Stimulated activated naive B cell treated with anti-CD40 and anti-IgM and Interleukin-4, amounts not matched to agents 10 μg/mL and 1 μg/mL and 100 μg/mL, for 72 hours (primary cell): ENCODE results near the gene THRA.
"Not testable (repeated sequence)": the region's sequence is repeated elsewhere in the genome, so short reads cannot be mapped to it uniquely, and the experiment has no call there.

ENCODE experiments used
- ATAC-seq, 2 donors: fragments of 150-1000 bp; cut with Tn5 transposase; replicated peaks; 2 replicates each; pipeline ENCODE4 v1.10.0; 2021; ENCODE audit warnings: moderate library complexity in 1 of 2
- DNase-seq: peaks from one replicate; pipeline ENCODE4 v3.0.0; 2021
- H3K27ac Mint-ChIP-seq: one replicate; pipeline ENCODE4 v1.8.0; 2022; ENCODE audit warnings: mild to moderate bottlenecking, mixed read lengths
- H3K27me3 Mint-ChIP-seq, 2 donors: one replicate each; pipeline ENCODE4 v1.8.0; 2022; ENCODE audit warnings: mixed read lengths in 2 of 2
- H3K36me3 Mint-ChIP-seq, 2 donors: one replicate each; pipeline ENCODE4 v1.8.0; 2022; ENCODE audit warnings: mixed read lengths in 2 of 2, mild to moderate bottlenecking in 1 of 2
- H3K4me1 Mint-ChIP-seq, 2 donors: one replicate each; pipeline ENCODE4 v1.8.0; 2022; ENCODE audit warnings: mixed read lengths in 2 of 2, mild to moderate bottlenecking in 1 of 2
- H3K4me3 Mint-ChIP-seq, 2 donors: one replicate each; pipeline ENCODE4 v1.8.0; 2022; ENCODE audit warnings: mild to moderate bottlenecking in 2 of 2, mixed read lengths in 2 of 2, moderate library complexity in 1 of 2
- H3K9me3 Mint-ChIP-seq, 2 donors: one replicate each; pipeline ENCODE4 v1.8.0; 2022; ENCODE audit warnings: mixed read lengths in 2 of 2, mild to moderate bottlenecking in 1 of 2

Gene THRA

DNA sequence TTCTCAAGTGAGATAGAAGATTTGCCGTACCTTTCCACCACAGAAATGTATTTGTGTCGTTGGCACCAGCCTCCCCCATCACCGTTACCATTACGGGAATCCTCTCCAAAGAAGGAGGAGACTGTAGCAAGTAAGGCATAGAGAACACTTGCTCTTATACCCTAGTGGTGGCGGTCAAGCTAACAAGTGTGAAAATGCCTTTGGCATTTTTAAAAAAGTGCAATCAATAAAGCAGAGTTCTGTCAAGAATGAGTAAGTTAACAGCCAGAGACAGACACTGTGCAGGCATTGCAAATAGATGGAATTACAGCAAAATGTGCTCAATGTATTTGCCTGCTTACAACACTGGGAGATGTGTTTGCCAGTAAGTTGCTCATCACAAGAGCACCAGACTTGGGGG, 66.7 kb downstream of the THRA start:
- no peaks in the 10 kb centered on the region for H3K27me3 Mint-ChIP-seq
- no peak overlapping the region for H3K27ac Mint-ChIP-seq
- H3K4me3 Mint-ChIP-seq = no peak overlapping the region
- H3K9me3 Mint-ChIP-seq = no peaks in the 10 kb centered on the region
- peaks cover 8 to 19% of the 10 kb centered on the region in 2 donors for H3K4me1 Mint-ChIP-seq
- ATAC-seq = no peak
- DNase-seq = no peak
- H3K36me3 Mint-ChIP-seq = peaks cover 54 to 65% of the 10 kb centered on the region in 2 donors

DNA sequence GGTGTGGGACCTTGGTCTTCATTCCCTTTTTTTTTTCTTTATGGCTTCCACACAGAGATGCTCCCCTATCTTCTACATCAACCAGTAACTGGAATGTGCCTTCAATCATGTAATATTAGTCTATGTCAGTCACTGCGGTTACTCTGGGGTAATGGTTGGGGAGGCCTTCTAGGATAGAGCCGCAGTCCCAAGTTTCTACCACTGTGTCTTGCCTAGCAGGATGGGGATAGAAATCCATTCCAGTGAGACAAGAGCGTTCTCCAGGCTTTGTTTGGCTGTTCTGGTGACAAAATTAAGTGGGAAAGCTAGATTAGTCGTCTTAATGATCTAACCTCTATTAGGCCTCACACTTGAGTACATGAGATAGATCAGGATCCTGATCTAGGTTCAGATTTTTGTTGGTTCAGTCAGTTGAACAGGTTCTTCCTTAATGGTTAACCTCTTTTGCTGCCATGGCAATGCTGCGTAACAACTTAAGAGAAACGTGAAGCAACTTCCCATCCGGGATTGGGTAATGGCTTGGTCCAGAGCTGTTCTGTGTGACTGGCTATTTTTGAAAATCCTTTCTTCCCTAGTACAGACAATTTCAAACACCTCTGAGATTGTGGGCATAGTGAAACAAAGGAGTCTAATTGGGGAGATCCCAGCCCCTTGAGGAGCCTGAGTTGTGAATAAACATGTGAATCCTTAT, 67.7 kb downstream of the THRA start:
- H3K4me3 Mint-ChIP-seq = no peak overlapping the region
- ATAC-seq = no peak
- peaks cover 60 to 70% of the 10 kb centered on the region in 2 donors for H3K36me3 Mint-ChIP-seq
- no peak for DNase-seq
- no peaks in the 10 kb centered on the region for H3K9me3 Mint-ChIP-seq
- no peaks in the 10 kb centered on the region for H3K27me3 Mint-ChIP-seq
- H3K4me1 Mint-ChIP-seq = peaks cover 6 to 13% of the 10 kb centered on the region in 2 donors
- H3K27ac Mint-ChIP-seq = no peak overlapping the region

DNA sequence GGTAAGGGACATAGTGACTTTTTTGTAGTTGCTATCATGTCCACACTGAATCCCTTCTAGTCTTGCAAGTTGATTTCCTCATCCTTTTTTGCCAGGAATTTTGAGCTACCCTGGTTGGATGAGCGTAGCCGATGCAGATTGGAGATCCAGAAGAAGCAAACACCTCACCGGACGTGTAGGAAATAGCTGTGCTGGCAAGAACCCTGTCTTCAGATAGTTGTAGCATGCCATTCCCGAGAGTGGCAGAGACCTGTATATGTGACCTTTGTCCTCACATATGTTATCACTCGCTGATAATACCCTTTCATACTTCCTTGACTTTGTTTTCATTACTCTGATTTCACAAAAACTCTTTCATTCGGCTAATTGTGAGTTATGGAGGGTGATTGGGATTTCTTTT, 71.4 kb downstream of the THRA start:
- peak overlapping the region; percentile 25 for H3K27ac Mint-ChIP-seq

DNA sequence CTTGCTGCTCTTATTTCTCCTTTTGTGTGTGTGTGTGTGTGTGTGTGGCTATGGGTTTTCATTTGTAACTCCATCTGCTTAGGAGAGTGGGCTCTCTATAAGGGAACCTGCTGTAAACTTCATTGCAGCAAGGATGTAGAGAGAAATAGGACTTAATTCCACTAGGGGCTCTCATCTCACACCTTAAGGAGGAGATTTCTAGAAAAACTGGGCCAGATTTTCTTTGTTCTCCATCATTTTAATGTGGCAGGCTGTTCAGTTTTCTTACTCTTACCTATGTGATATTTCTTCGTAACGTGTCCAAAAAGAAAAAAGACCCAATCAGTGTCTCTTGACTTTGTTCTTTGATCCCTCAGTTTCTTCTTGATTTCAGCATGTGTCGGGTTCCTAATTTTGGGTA, 73.1 kb downstream of the THRA start:
- Mint-ChIP-seq H3K9me3 (no peaks in the 10 kb centered on the region), H3K4me3 (no peak overlapping the region), H3K27ac (peak overlapping the region; percentile 72), H3K36me3 (peaks cover 36 to 64% of the 10 kb centered on the region in 2 donors), H3K27me3 (no peaks in the 10 kb centered on the region), H3K4me1 (peaks cover 8 to 10% of the 10 kb centered on the region in 2 donors)
- ATAC-seq (no peak), DNase-seq (no peak)

More for the DNA sequence above, 71.4 kb downstream of the THRA start:
- no peak overlapping the region for H3K4me3 Mint-ChIP-seq
- peaks cover under 1 to 3% of the 10 kb centered on the region in 2 donors for H3K4me1 Mint-ChIP-seq
- H3K36me3 Mint-ChIP-seq = peaks cover 48 to 72% of the 10 kb centered on the region in 2 donors
- DNase-seq (no peak), ATAC-seq (no peak)
- no peaks in the 10 kb centered on the region for H3K9me3 Mint-ChIP-seq
- no peaks in the 10 kb centered on the region for H3K27me3 Mint-ChIP-seq

DNA sequence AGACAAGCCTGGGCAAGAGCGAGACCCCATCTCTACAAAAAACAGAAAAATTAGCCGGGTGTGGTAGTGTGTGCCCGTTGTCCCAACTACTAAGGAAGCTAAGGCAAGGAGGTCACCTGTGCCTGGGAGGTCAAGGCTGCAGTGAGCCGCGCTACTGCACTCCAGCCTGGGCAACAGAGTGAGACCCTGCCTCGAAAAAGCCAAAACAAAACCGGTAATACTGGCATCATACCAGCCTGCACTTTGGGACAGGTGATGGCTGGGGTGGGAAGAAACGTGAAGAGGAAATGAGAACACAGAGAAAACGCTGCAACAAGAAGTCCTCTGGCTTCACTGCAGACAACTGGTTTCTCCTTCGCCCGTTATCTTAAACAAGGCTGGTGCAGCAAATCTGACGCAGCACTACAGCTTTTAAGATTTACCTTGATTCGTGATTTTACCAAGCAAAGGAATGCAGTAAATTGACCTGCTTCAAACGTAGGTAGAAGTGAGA, 76.8 kb downstream of the THRA start:
- H3K27me3 Mint-ChIP-seq = no peaks in the 10 kb centered on the region
- DNase-seq = no peak
- H3K27ac Mint-ChIP-seq = peak overlapping the region; percentile 98
- peak overlapping the region; percentile 91 to 98 for H3K4me3 Mint-ChIP-seq
- peak; percentile 23 to 29 for ATAC-seq
- peaks cover 18 to 24% of the 10 kb centered on the region in 2 donors for H3K4me1 Mint-ChIP-seq
- H3K9me3 Mint-ChIP-seq = no peaks in the 10 kb centered on the region
- H3K36me3 Mint-ChIP-seq = peaks cover 18 to 46% of the 10 kb centered on the region in 2 donors

DNA sequence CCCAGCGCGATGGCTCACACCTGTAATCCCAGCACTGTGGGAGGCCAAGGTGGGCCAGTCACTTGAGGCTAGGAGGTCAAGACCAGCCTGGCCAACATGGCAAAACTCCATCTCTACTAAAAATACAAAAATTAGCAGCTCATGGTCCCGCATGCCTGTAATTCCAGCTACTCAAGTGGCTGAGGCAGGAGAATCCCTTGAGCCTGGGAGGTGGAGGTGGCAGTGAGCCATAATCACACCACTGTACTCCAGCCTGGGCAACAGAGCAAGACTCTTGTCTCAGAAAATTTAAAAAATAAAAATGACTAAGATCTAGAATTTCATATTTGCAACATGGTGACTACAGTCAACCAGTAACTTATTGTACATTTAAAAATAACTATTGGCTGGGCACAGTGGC, 80.4 kb downstream of the THRA start:
- not testable (repeated sequence) for ATAC-seq, H3K9me3 Mint-ChIP-seq, DNase-seq, H3K27me3 Mint-ChIP-seq, H3K4me3 Mint-ChIP-seq, H3K27ac Mint-ChIP-seq
- Mint-ChIP-seq H3K4me1 (peaks cover 30 to 42% of the 10 kb centered on the region in 2 donors), H3K36me3 (peaks cover 25 to 43% of the 10 kb centered on the region in 2 donors)
